Activated CD8-positive, alpha-beta memory T cell treated with anti-CD3 and anti-CD28 coated beads for 48 hours (primary cell): Measurements from ENCODE around the gene KCNIP4.

ENCODE experiments used
- DNase-seq, 3 experiments: peaks; one replicate each; pipeline ENCODE4 v3.0.0-alpha.2; 2020; ENCODE audit warnings: low read depth in 2 of 3, low spot score in 2 of 3

The KCNIP4 gene

GRCh38 chr4:21849077-21849476 is 99.5 kb downstream of the KCNIP4 start:
- no peak for DNase-seq

DNA sequence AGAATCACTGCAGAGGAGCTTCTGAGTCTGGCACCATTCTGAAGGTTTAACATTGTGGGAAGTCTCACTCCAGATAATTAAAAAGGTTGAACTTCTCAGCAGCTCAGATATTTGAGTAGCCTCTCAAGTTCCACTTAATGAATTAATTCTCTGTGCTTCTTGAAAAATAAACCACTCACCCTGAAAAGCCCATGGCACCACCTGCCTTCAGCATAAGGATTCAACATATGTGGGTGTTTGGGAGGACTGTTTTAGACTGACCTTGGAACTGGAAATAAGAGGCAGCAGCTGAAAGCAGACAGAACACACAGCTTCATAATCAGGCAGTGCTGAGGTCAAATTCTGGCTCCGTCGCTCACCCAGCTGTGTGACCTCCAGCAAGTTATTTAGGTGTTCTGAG is 100.6 kb downstream of the KCNIP4 start:
- no peak for DNase-seq

- no peak for DNase-seq
These were observed 102.9 kb downstream of the KCNIP4 start for GRCh38 chr4:21845663-21846062.

DNA sequence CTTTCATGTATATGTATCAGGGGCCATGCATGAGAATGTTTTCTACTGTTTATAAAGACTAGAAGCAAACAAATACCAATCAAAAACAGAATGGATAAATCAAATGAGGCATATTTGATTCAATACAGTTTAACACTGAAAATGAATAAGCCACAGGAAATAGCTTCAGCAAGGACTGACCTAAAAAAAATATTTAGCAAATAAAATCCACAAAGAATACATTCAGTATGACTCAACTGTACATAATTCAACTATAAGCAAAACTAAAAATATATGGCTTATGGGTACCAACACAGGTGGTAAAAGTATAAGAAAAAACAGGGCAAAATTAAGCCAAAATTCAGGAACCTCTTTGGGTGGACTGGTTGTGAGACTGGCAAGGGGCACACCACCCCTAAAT is 112.9 kb downstream of the KCNIP4 start:
- no peak for DNase-seq

DNA sequence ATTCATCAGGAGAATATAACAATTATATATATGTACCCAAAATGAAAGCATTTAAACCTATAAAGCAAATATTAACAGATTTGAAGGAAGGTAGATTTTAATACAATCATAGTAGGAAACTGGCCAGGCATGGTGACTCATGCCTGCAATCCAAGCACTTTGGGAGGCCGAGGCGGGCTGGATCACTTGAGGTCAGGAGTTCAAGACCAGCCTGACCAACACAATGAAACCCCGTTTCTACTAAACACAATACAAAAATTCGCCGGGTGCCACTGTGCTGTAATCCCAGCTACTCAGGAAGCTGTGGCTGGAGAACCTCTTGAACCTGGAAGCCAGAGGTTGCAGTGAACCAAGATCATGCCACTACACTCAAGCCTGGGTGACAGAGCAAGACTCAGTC is 118.3 kb downstream of the KCNIP4 start:
- DNase-seq, result no peak

- DNase-seq, result no peak
These were observed 121.0 kb downstream of the KCNIP4 start for GRCh38 chr4:21827575-21827974.

DNA sequence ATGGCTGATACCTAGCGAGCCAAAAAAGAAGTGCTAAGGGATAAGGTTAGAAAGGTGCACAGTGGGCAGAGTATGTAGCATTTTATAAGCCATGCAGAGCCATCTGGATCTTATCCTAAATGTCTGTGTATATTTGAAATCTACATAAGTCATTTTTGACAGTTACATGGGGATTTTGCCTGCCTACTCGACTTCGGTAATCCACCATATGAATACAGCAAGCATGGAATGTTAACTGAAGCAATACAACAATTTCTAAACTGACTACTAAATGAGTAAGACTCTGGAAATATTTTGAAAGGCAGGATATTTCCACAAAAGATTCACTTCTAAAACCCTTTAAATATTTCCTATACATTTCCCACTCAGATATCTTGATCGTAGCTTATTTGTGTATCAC is 122.5 kb downstream of the KCNIP4 start:
- no peak for DNase-seq

DNA sequence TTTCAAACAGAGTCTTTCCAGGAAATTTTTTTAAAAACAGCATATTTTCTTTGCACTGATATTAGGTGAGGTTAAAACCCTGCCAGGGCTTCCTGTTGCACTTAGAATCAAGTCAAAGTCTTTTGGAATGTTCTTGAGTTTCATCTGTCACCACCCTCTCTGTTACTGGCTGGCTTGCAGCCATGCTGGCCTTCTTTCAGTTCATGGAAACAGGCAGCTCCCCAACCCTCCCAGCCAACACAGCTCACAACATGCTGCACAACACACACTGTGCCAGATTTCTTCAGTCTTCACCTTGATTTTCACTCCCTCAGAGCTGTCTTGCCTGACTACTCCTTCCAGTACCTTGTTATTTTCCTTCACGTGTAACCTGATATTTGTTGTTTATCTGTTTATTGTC is 129.5 kb downstream of the KCNIP4 start:
- DNase-seq, result no peak

DNA sequence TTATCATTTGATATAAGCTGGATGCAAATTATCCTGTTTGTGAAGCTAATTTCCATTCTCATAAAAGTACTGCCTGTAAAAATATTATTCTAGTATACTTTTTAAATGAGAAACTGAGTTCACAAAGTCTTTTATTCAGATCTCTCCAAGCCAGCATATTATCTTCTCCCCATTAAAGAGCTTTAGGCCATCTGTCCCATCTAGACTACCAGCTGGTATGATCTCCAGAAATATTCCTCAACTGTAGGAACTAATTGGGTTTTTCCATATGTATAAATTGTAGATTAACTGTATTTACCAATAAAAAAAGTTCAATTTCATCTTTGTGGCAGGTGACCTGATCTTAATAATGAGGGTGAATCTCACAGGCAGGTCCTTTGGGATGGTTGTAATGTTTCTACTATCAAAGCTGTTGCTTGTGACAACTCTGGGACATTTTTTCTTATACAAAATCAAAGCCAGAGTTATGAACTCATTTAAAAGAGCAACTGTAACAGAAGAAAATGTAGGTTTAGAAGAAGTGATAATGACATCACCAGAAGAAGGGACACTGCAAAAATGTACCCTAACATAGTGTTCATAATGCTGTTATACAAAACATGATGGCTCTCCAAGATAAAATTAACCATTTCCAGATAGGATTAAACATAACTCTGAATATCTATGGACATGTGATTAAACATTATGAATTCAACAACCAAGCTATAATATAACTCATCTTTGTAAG is 132.8 kb downstream of the KCNIP4 start:
- no peak for DNase-seq

DNA sequence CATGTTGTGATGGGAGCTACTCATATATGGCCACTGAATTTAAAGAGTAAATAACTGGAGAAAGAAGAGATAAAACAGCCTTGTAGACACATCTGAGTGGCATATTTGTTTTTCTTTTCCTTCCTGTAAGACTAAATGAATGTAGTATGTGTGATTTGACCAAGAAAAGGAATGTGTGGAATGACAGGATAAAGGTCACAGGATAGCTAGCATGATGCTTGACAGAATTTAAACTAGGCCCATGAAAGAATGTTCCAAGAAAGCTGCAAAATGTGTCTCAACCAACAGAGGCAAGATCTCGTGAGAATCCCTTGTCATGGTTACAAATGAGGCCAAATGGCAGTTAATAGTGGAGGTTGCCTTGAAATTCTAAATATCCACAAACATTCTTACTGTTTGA is 137.0 kb downstream of the KCNIP4 start:
- no peak for DNase-seq

DNA sequence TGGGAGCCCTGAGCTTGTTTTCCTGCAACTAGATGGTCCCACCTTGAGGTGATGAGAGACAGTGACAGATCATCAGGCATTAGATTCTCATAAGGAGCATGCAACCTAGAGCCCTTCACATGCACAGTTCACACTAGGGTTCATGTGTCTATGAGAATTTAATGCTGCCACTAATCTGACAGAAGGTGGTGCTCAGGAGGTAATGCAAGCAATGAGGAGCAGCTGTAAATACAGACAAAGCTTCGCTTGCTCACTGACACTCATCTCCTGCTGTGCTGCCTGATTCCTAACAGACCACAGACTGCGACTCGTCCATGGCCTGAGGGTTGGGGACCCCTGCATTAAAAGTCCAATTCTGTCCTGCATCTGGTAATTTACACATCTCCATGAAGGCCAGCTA is 141.6 kb downstream of the KCNIP4 start:
- no peak for DNase-seq

DNA sequence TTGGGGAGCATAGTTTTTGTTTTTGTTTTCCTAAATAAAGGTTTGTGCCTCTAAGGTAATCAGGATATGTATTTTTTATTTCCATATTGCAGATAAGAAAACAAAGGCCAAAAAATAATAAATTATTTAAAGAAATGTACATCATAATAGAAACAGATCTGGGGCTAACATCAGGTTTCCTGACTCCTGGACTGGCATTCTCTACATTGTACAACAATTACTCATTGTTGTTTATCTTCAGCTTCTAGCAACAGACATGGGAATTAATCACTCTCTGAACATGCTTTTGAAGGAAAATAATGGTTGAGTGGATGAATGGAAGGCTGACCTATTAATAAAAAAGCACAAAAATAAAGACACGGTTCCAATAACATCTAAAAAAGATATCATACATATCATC is 146.2 kb downstream of the KCNIP4 start:
- no peak for DNase-seq

GRCh38 chr4:21801661-21802385 is 146.7 kb downstream of the KCNIP4 start:
- no peak for DNase-seq

- DNase-seq, result no peak
These were observed 153.5 kb downstream of the KCNIP4 start for GRCh38 chr4:21795091-21795490.

GRCh38 chr4:21792736-21793135 is 155.8 kb downstream of the KCNIP4 start:
- DNase-seq, result no peak

DNA sequence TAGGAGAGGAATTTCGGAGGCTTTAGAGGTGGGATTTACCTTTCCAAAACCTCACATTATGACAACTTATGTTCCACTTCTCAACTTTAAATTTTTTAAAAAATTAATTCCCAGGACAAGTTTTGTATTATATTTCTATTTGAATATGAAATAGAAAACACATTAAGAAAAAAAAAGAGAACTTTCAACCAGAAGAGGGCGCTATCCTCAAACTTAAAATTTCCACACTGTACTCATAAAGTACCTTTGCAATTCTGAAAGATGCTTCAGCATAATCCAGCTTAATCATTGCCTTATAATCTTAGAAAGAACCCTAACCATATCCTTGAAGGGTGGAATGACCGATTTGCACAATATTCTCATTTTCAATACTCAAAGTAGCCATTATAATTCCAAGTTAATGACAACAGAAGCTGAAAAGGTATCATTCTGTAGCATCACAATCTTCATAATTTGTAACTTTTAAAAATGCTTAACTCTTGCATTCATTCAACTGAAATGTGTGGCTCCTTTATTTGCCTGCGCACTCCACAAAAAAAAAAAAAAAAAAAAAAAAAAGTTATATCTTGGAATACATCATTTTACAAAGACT is 158.0 kb downstream of the KCNIP4 start:
- DNase-seq, result no peak

DNA sequence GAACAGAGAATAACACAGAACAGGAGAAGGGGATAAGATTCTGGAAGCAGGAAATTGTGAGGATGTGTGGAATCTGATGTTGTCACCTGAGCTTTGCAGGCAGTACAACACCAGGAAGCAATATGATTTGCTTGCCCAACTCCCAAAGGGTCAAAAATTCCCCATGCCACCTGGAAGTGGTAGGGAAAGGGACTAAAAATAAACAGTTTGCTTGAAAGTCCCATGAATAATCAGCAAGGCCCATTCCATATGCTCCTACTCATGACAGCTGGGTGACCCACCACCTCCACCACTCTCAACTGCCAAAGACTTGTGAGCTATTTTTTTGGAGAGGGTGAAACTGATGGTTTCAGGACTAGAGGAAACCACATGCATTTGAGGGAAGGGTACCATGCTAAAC is 168.4 kb downstream of the KCNIP4 start:
- no peak for DNase-seq

DNA sequence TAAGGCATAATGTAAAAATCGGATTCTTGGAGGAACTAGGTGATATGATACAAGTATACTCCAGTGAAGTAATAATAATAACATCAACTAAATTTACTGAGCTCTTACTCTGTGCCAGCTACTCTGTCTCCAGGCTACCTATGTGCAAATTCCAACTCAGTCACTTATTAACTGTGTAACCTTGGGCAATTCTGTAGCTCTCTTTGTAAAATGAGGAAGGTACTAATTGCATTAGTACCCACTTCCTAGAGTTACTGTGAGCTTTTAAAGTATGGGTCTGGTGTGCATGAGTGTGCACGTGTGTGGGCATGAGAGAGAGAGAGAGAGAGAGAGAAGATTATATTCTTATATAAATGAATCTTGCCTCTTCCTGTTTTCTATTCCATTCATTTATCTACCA is 169.9 kb downstream of the KCNIP4 start:
- no peak for DNase-seq

DNA sequence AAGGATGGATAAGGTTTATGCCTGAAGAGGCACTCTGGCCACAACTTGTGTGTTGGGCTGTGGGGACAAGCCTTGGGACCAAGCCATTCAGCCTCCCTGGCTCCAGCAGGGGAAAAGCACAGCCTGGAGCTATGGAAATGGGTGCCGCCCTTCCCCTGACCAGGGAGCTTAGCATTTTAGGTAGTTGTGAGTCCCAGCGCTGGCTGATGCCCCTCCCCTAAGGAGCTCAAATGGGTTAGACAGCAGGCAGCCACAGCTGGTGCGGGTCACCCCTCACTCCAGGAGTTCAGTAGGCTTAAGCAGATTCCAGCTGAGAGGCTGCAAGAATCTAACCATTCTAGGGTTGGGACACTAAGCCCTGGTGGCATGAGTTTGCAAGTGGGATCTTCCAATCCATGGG is 172.9 kb downstream of the KCNIP4 start:
- no peak for DNase-seq

- DNase-seq, result no peak
These were observed 179.0 kb downstream of the KCNIP4 start for GRCh38 chr4:21769404-21770147.

- no peak for DNase-seq
These were observed 179.9 kb downstream of the KCNIP4 start for GRCh38 chr4:21768349-21769310.
